ENCODE results near the gene KREMEN2. TPM values are rescaled to one million over a fixed set of nuclear protein-coding genes. Genes with fewer than 3 reads are reported as not detected.

KREMEN2 gene
- polyA plus RNA-seq, 3 donors from 2014 or later = not detected

GRCh38 chr16:2971985-2972784 is 8.1 kb downstream of the KREMEN2 start:
- Mint-ChIP-seq H3K9me3 (no peaks in the 10 kb centered on the region), H3K36me3 (no peaks in the 10 kb centered on the region), H3K4me1 (peaks cover 9 to 18% of the 10 kb centered on the region in 2 donors), H3K27me3 (ENCODE audit: low read depth in 3 of 3) (peaks cover 5 to 6% (median 6%) of the 10 kb centered on the region in 3 donors), H3K4me3 (peak overlapping the region in 2 of 5 donors; percentile 21 to 26), H3K27ac (no peak overlapping the region)
- DNase-seq = no peak

- Mint-ChIP-seq H3K36me3 (no peaks in the 10 kb centered on the region), H3K4me1 (peaks cover 7 to 18% of the 10 kb centered on the region in 2 donors), H3K9me3 (no peaks in the 10 kb centered on the region), H3K4me3 (no peak overlapping the region), H3K27me3 (ENCODE audit: low read depth in 3 of 3) (peaks cover 4 to 6% (median 5%) of the 10 kb centered on the region in 3 donors), H3K27ac (no peak overlapping the region)
- no peak for DNase-seq
Measured at GRCh38 chr16:2973093-2973492, 9.0 kb downstream of the KREMEN2 start.

GRCh38 chr16:2973605-2974318 is 9.7 kb downstream of the KREMEN2 start:
- Mint-ChIP-seq H3K9me3 (no peaks in the 10 kb centered on the region), H3K4me3 (no peak overlapping the region), H3K4me1 (peaks cover under 1 to 12% of the 10 kb centered on the region in 2 donors)

GRCh38 chr16:2974319-2975056 is 10.4 kb downstream of the KREMEN2 start:
- DNase-seq = no peak
- no peak overlapping the region for H3K4me3 Mint-ChIP-seq
- peaks cover 0 to 10% of the 10 kb centered on the region in 2 donors for H3K4me1 Mint-ChIP-seq
- H3K9me3 Mint-ChIP-seq = no peaks in the 10 kb centered on the region
- no peak overlapping the region for H3K27ac Mint-ChIP-seq
- no peaks in the 10 kb centered on the region for H3K36me3 Mint-ChIP-seq
- H3K27me3 Mint-ChIP-seq (ENCODE audit: low read depth in 3 of 3) = peaks cover 0 to 1% (median 0%) of the 10 kb centered on the region in 3 donors

More at GRCh38 chr16:2973605-2974318, 9.7 kb downstream of the KREMEN2 start:
- H3K27ac Mint-ChIP-seq = no peak overlapping the region
- DNase-seq = no peak
- H3K36me3 Mint-ChIP-seq = no peaks in the 10 kb centered on the region
- peaks cover 0 to 1% (median 0%) of the 10 kb centered on the region in 3 donors for H3K27me3 Mint-ChIP-seq (ENCODE audit: low read depth in 3 of 3)

- peaks cover 0 to 1% (median 0%) of the 10 kb centered on the region in 3 donors for H3K27me3 Mint-ChIP-seq (ENCODE audit: low read depth in 3 of 3)
- no peak overlapping the region for H3K27ac Mint-ChIP-seq
- no peaks in the 10 kb centered on the region for H3K9me3 Mint-ChIP-seq
- DNase-seq = no peak
- no peak overlapping the region for H3K4me3 Mint-ChIP-seq
- H3K4me1 Mint-ChIP-seq = peaks cover 0 to 10% of the 10 kb centered on the region in 2 donors
- H3K36me3 Mint-ChIP-seq = no peaks in the 10 kb centered on the region
Measured at GRCh38 chr16:2975161-2975795, 11.2 kb downstream of the KREMEN2 start.

GRCh38 chr16:2976201-2976600 is 12.1 kb downstream of the KREMEN2 start:
- Mint-ChIP-seq H3K36me3 (no peaks in the 10 kb centered on the region), H3K9me3 (no peaks in the 10 kb centered on the region), H3K4me3 (no peak overlapping the region), H3K27ac (no peak overlapping the region), H3K4me1 (peaks cover 1 to 8% of the 10 kb centered on the region in 2 donors), H3K27me3 (ENCODE audit: low read depth in 3 of 3) (peaks cover 0 to 3% (median 1%) of the 10 kb centered on the region in 3 donors)
- DNase-seq = no peak

GRCh38 chr16:2976673-2977072 is 12.6 kb downstream of the KREMEN2 start:
- no peaks in the 10 kb centered on the region for H3K9me3 Mint-ChIP-seq
- DNase-seq = no peak
- H3K27me3 Mint-ChIP-seq (ENCODE audit: low read depth in 3 of 3) = peaks cover 1 to 4% (median 1%) of the 10 kb centered on the region in 3 donors
- no peak overlapping the region for H3K27ac Mint-ChIP-seq
- no peak overlapping the region for H3K4me3 Mint-ChIP-seq
- H3K4me1 Mint-ChIP-seq = peaks cover 6 to 12% of the 10 kb centered on the region in 2 donors
- no peaks in the 10 kb centered on the region for H3K36me3 Mint-ChIP-seq

GRCh38 chr16:2977440-2977839 is 13.4 kb downstream of the KREMEN2 start:
- Mint-ChIP-seq H3K27me3 (ENCODE audit: low read depth in 3 of 3) (peaks cover 1 to 6% (median 2%) of the 10 kb centered on the region in 3 donors), H3K9me3 (no peaks in the 10 kb centered on the region), H3K4me3 (no peak overlapping the region), H3K4me1 (peaks cover 14% of the 10 kb centered on the region in 2 donors), H3K27ac (no peak overlapping the region), H3K36me3 (no peaks in the 10 kb centered on the region)
- DNase-seq = no peak

- no peak for DNase-seq
- no peak overlapping the region for H3K27ac Mint-ChIP-seq
Measured at GRCh38 chr16:2979669-2980226, 15.7 kb downstream of the KREMEN2 start.

GRCh38 chr16:2980227-2981176 is 16.4 kb downstream of the KREMEN2 start, which contains the start of gene PKMYT1:
Gene PKMYT1, minus strand, starts transcription at chr16:2980446. Its CDS starts 789 bp downstream, at chr16:2979657.
- Mint-ChIP-seq H3K9me3 (no peaks in the 10 kb centered on the region), H3K4me1 (peaks cover 15 to 18% of the 10 kb centered on the region in 2 donors), H3K27ac (peak within 1 kb of the TSS; percentile 67 to 85 (median 76)), H3K36me3 (no peaks in the 10 kb centered on the region), H3K4me3 (peak within 1 kb of the TSS; percentile 78 to 89 (median 83)), H3K27me3 (ENCODE audit: low read depth in 3 of 3) (peaks cover 2 to 6% (median 3%) of the 10 kb centered on the region in 3 donors)
- DNase-seq = peak; percentile 95 to 96 (median 96)

More at GRCh38 chr16:2979669-2980226, 15.7 kb downstream of the KREMEN2 start:
- Mint-ChIP-seq H3K27me3 (ENCODE audit: low read depth in 3 of 3) (peaks cover 2 to 6% (median 3%) of the 10 kb centered on the region in 3 donors), H3K4me3 (peak overlapping the region in 4 of 5 donors; percentile 38 to 58 (median 53)), H3K4me1 (peaks cover 15 to 18% of the 10 kb centered on the region in 2 donors), H3K36me3 (no peaks in the 10 kb centered on the region), H3K9me3 (no peaks in the 10 kb centered on the region)

- no peak for DNase-seq
- H3K36me3 Mint-ChIP-seq = no peaks in the 10 kb centered on the region
- peak overlapping the region; percentile 78 to 89 (median 83) for H3K4me3 Mint-ChIP-seq
- peaks cover 15 to 18% of the 10 kb centered on the region in 2 donors for H3K4me1 Mint-ChIP-seq
- peaks cover 2 to 6% (median 3%) of the 10 kb centered on the region in 3 donors for H3K27me3 Mint-ChIP-seq (ENCODE audit: low read depth in 3 of 3)
- peak overlapping the region; percentile 56 to 85 (median 77) for H3K27ac Mint-ChIP-seq
- no peaks in the 10 kb centered on the region for H3K9me3 Mint-ChIP-seq
Measured at GRCh38 chr16:2981177-2981898, 17.3 kb downstream of the KREMEN2 start.
